Measurements from ENCODE around the gene DNAJB6. TPM values are rescaled to one million over a fixed set of nuclear protein-coding genes. Genes with fewer than 3 reads are reported as not detected.
A peak's percentile ranks its signal among the peaks of the same experiment; 100 is the strongest.

DNAJB6 gene
- total RNA-seq, 1 donor from 2014 or later = 93.1 TPM

GRCh38 chr7:157399086-157399687, 62.4 kb downstream of the DNAJB6 start:
- intact Hi-C loops (cut with DNase I) = no loop called here
- Histone ChIP-seq H3K4me3 (no peak overlapping the region), H3K9me3 (no peaks in the 10 kb centered on the region), H3K27ac (peak overlapping the region; percentile 76), H3K4me1 (peaks cover 35% of the 10 kb centered on the region), H3K36me3 (peaks cover 0 to 27% of the 10 kb centered on the region in 2 donors), H3K27me3 (no peaks in the 10 kb centered on the region)
- no peak for TF ChIP-seq POLR2A (IDR thresholded peaks at IDR 0.05)
- TF ChIP-seq CTCF (IDR thresholded peaks at IDR 0.05) = no peak
- DNase-seq (ENCODE audit: extremely low spot score in 2 of 2) = no peak

GRCh38 chr7:157400171-157400860, 63.5 kb downstream of the DNAJB6 start:
- Histone ChIP-seq H3K4me3 (no peak overlapping the region), H3K27me3 (no peaks in the 10 kb centered on the region), H3K36me3 (peaks cover 0 to 27% of the 10 kb centered on the region in 2 donors), H3K27ac (no peak overlapping the region), H3K4me1 (peaks cover 43% of the 10 kb centered on the region), H3K9me3 (no peaks in the 10 kb centered on the region)
- TF ChIP-seq POLR2A (IDR thresholded peaks at IDR 0.05) (no peak), CTCF (IDR thresholded peaks at IDR 0.05) (no peak), POLR2AphosphoS5 (IDR thresholded peaks at IDR 0.05; ENCODE audit: insufficient read depth in 1 of 2, low read depth in 1 of 2) (no peak)
- no peak for DNase-seq (ENCODE audit: extremely low spot score in 2 of 2)
- intact Hi-C loops (cut with DNase I) = no loop called here

- no peak for DNase-seq (ENCODE audit: extremely low spot score in 2 of 2)
- Histone ChIP-seq H3K36me3 (peaks cover 0 to 27% of the 10 kb centered on the region in 2 donors), H3K27ac (no peak overlapping the region)
Observed at GRCh38 chr7:157401567-157402387, 65.0 kb downstream of the DNAJB6 start.

GRCh38 chr7:157402388-157402703, 65.5 kb downstream of the DNAJB6 start:
- Histone ChIP-seq H3K27ac (no peak overlapping the region), H3K9me3 (no peaks in the 10 kb centered on the region), H3K4me3 (no peak overlapping the region), H3K27me3 (no peaks in the 10 kb centered on the region), H3K36me3 (peaks cover 0 to 27% of the 10 kb centered on the region in 2 donors), H3K4me1 (peaks cover 42% of the 10 kb centered on the region)
- no peak for DNase-seq (ENCODE audit: extremely low spot score in 2 of 2)
- intact Hi-C loops (cut with DNase I) = no loop called here
- TF ChIP-seq POLR2A (IDR thresholded peaks at IDR 0.05) (no peak), CTCF (IDR thresholded peaks at IDR 0.05) (no peak), POLR2AphosphoS5 (IDR thresholded peaks at IDR 0.05; ENCODE audit: insufficient read depth in 1 of 2, low read depth in 1 of 2) (no peak)

More at GRCh38 chr7:157401567-157402387, 65.0 kb downstream of the DNAJB6 start:
- Histone ChIP-seq H3K27me3 (no peaks in the 10 kb centered on the region), H3K4me1 (peaks cover 47% of the 10 kb centered on the region), H3K4me3 (no peak overlapping the region), H3K9me3 (no peaks in the 10 kb centered on the region)
- intact Hi-C loops (cut with DNase I) = no loop called here
- TF ChIP-seq POLR2A (IDR thresholded peaks at IDR 0.05) (no peak), CTCF (IDR thresholded peaks at IDR 0.05) (no peak), POLR2AphosphoS5 (IDR thresholded peaks at IDR 0.05; ENCODE audit: insufficient read depth in 1 of 2, low read depth in 1 of 2) (no peak)

Measured in vagina (tissue), 2 donors.